Right lobe of liver (tissue), 4 donors: ENCODE measurements around the gene USP9X.

Source experiments
- POLR2A ChIP-seq: fragments of 450-650 bp; IDR thresholded peaks from one replicate; pipeline ENCODE4 v1.6.1; 2017; ENCODE audit warnings: antibody characterized with exemption, mild to moderate bottlenecking
- TF ChIP-seq, protein P1 (sequence below), 4 donors: fragments of 200-600 bp in 3 of 4; fragments of 450-650 bp in 1 of 4; IDR thresholded peaks; one replicate each; pipeline versions ENCODE4 v1.5.1 to v1.8.0; 2016 to 2022; ENCODE audit warnings: antibody characterized with exemption in 4 of 4, mild to moderate bottlenecking in 2 of 4
- donor health status: DM: no; HTN: no; CAD: no.
- donor health status: DM: no; HTN: no; CAD: no.
- donor health status: DM: no; HTN: yes; CAD: no.

DNA sequence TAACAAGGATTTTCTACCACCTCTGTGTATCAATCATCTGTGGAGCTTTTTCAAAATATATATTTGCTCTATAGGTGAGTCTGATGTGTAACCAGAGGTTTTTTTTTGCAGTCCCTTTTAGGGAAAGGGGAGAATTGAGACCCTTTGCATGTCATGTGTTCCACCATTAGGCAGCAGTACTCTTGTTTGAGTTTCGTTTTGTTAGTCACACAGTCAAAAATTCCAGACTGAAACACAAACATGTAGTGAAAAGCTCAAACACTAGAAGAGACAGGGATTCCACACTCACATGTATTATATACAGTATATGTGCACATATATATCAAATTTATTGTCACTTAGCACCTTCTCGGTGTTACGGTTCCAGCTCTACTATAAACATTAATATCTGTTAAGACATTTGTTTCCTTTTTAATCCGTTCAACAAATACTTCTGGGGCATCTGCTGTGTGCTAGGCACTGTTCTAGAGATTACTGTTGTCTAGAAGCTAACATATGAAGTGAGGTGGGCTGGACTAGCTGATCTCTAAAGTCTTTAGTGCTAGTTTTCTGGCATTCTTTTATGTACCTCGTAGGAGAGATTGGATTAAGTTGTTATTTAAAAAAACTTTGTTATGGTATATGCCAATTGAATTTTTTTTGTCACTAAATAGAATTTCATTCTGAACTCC is 5.5 kb downstream of the USP9X start:
- TF ChIP-seq, protein P1, sequence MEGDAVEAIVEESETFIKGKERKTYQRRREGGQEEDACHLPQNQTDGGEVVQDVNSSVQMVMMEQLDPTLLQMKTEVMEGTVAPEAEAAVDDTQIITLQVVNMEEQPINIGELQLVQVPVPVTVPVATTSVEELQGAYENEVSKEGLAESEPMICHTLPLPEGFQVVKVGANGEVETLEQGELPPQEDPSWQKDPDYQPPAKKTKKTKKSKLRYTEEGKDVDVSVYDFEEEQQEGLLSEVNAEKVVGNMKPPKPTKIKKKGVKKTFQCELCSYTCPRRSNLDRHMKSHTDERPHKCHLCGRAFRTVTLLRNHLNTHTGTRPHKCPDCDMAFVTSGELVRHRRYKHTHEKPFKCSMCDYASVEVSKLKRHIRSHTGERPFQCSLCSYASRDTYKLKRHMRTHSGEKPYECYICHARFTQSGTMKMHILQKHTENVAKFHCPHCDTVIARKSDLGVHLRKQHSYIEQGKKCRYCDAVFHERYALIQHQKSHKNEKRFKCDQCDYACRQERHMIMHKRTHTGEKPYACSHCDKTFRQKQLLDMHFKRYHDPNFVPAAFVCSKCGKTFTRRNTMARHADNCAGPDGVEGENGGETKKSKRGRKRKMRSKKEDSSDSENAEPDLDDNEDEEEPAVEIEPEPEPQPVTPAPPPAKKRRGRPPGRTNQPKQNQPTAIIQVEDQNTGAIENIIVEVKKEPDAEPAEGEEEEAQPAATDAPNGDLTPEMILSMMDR (IDR thresholded peaks at IDR 0.05): no peak
- TF ChIP-seq POLR2A: no peak
